Ascending aorta (tissue), 2 donors: Measurements from ENCODE around the gene FMO3. TPM values are rescaled to one million over a fixed set of nuclear protein-coding genes. Genes with fewer than 3 reads are reported as not detected.

ENCODE experiments used
- DNase-seq, 2 donors: peaks; one replicate each; pipeline ENCODE4 v3.0.0-alpha.2; 2019; ENCODE audit warnings: low spot score in 2 of 2
- H3K27ac ChIP-seq, 2 donors: fragments of 200-600 bp; sonication (generic); one replicate each; pipeline ENCODE4 v1.5.1; 2016 to 2017; ENCODE audit warnings: mild to moderate bottlenecking in 1 of 2
- H3K27me3 ChIP-seq: fragments of 200-600 bp; sonication (generic); one replicate; pipeline ENCODE4 v1.5.1; 2017
- H3K36me3 ChIP-seq, 2 donors: fragments of 200-600 bp; sonication (generic); one replicate each; pipeline ENCODE4 v1.5.1; 2016
- H3K4me1 ChIP-seq, 2 donors: fragments of 200-600 bp; sonication (generic); one replicate each; pipeline ENCODE4 v1.5.1; 2016 to 2017; ENCODE audit warnings: mild to moderate bottlenecking in 1 of 2
- H3K4me3 ChIP-seq, 2 donors: fragments of 200-600 bp; sonication (generic); one replicate each; pipeline ENCODE4 v1.5.1; 2016 to 2017; ENCODE audit warnings: mild to moderate bottlenecking in 1 of 2
- H3K9me3 ChIP-seq, 2 donors: fragments of 200-600 bp; sonication (generic); one replicate each; pipeline ENCODE4 v1.5.1; 2016
- CTCF ChIP-seq, 3 experiments: fragments of 200-600 bp in 2 of 3; fragments of 450-650 bp in 1 of 3; sonication (generic) in 2 of 3; IDR thresholded peaks; one replicate each; pipeline ENCODE4 v1.5.1; 2016 to 2019; ENCODE audit warnings: antibody characterized with exemption in 3 of 3, mild to moderate bottlenecking in 1 of 3, moderate library complexity in 1 of 3
- intact Hi-C: fragments of 100-400 bp; cut with DNase I; formaldehyde crosslinking; loops from one replicate; pipeline ENCODE4 v1.15.1; 2023
- total RNA-seq: library from RNA; depleted of rRNA; stranded (reverse); fragments of >200 nt; gene quantifications from one replicate; pipeline ENCODE4 v1.1.0, GENCODE V29; 2016

FMO3 gene
- total RNA-seq, 1 donor from 2014 or later: 6.0 TPM

GRCh38 chr1:171160639-171161354 is 70.1 kb downstream of the FMO3 start:
- peaks cover 0 to 5% of the 10 kb centered on the region in 2 donors for H3K4me1 ChIP-seq

GRCh38 chr1:171161431-171161830 is 70.7 kb downstream of the FMO3 start:
- H3K4me3 ChIP-seq: no peak overlapping the region
- H3K27ac ChIP-seq: peak overlapping the region in 1 of 2 donors; percentile 61
- no peaks in the 10 kb centered on the region for H3K36me3 ChIP-seq
- H3K4me1 ChIP-seq: peaks cover 0 to 5% of the 10 kb centered on the region in 2 donors
- TF ChIP-seq CTCF (IDR thresholded peaks at IDR 0.05): no peak
- H3K27me3 ChIP-seq: no peaks in the 10 kb centered on the region
- DNase-seq: no peak
- no peaks in the 10 kb centered on the region for H3K9me3 ChIP-seq
- intact Hi-C loops: no loop called here

More at GRCh38 chr1:171160639-171161354, 70.1 kb downstream of the FMO3 start:
- no peak for DNase-seq
- H3K4me3 ChIP-seq: no peak overlapping the region
- H3K36me3 ChIP-seq: no peaks in the 10 kb centered on the region
- intact Hi-C loops: no loop called here
- H3K9me3 ChIP-seq: no peaks in the 10 kb centered on the region
- H3K27me3 ChIP-seq: no peaks in the 10 kb centered on the region
- no peak for TF ChIP-seq CTCF (IDR thresholded peaks at IDR 0.05)
- H3K27ac ChIP-seq: peak overlapping the region; percentile 50 to 61

GRCh38 chr1:171166361-171166760 is 75.7 kb downstream of the FMO3 start:
- TF ChIP-seq CTCF (IDR thresholded peaks at IDR 0.05): no peak
- Histone ChIP-seq H3K27me3 (no peaks in the 10 kb centered on the region), H3K4me3 (no peak overlapping the region), H3K4me1 (no peaks in the 10 kb centered on the region), H3K36me3 (no peaks in the 10 kb centered on the region), H3K27ac (no peak overlapping the region), H3K9me3 (no peaks in the 10 kb centered on the region)
- DNase-seq: no peak
- intact Hi-C loops: no loop called here

Other genes starting within 250 kb of the FMO3 start
- not detected for gene MROH9, start 155.4 kb upstream of the FMO3 start, total RNA-seq
- gene FMO2, start 94.4 kb downstream of the FMO3 start, total RNA-seq: 90.3 TPM
- gene FMO1, start 157.6 kb downstream of the FMO3 start, total RNA-seq: not detected
- gene FMO4, start 223.3 kb downstream of the FMO3 start, total RNA-seq: 30.1 TPM